ENCODE results near the gene LPIN3. TPM values are rescaled to one million over a fixed set of nuclear protein-coding genes. Genes with fewer than 3 reads are reported as not detected.

The LPIN3 gene
- total RNA-seq, 1 donor from 2014 or later: 63.0 TPM

DNA sequence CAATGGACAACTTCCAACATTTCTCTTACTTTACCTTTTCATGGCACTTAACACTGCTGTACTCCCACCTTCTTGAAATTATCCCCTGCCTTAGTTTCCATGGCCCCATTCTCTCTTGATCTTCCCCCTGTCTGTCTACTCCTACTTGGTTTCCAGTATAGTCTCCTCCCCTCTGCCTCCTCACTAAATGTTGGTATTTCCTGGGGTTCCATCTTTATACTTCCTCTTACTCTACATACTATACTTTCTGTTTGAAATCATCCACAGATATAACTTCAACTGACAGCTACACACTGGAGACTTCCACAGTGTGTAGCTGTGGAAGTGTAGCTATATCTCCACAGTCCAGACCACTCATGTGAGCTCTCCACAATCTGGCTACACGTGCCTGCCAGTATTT, 36.6 kb upstream of the LPIN3 start:
- Histone ChIP-seq H3K27ac (no peak overlapping the region), H3K9me3 (no peaks in the 10 kb centered on the region), H3K4me3 (no peak overlapping the region), H3K4me1 (peaks cover 6 to 19% of the 10 kb centered on the region in 2 donors), H3K27me3 (no peaks in the 10 kb centered on the region), H3K36me3 (no peaks in the 10 kb centered on the region)
- intact Hi-C loops (cut with DNase I): no loop called here
- DNase-seq (ENCODE audit: low spot score in 2 of 2): no peak
- TF ChIP-seq, protein P1, sequence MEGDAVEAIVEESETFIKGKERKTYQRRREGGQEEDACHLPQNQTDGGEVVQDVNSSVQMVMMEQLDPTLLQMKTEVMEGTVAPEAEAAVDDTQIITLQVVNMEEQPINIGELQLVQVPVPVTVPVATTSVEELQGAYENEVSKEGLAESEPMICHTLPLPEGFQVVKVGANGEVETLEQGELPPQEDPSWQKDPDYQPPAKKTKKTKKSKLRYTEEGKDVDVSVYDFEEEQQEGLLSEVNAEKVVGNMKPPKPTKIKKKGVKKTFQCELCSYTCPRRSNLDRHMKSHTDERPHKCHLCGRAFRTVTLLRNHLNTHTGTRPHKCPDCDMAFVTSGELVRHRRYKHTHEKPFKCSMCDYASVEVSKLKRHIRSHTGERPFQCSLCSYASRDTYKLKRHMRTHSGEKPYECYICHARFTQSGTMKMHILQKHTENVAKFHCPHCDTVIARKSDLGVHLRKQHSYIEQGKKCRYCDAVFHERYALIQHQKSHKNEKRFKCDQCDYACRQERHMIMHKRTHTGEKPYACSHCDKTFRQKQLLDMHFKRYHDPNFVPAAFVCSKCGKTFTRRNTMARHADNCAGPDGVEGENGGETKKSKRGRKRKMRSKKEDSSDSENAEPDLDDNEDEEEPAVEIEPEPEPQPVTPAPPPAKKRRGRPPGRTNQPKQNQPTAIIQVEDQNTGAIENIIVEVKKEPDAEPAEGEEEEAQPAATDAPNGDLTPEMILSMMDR (IDR thresholded peaks at IDR 0.05): no peak

DNA sequence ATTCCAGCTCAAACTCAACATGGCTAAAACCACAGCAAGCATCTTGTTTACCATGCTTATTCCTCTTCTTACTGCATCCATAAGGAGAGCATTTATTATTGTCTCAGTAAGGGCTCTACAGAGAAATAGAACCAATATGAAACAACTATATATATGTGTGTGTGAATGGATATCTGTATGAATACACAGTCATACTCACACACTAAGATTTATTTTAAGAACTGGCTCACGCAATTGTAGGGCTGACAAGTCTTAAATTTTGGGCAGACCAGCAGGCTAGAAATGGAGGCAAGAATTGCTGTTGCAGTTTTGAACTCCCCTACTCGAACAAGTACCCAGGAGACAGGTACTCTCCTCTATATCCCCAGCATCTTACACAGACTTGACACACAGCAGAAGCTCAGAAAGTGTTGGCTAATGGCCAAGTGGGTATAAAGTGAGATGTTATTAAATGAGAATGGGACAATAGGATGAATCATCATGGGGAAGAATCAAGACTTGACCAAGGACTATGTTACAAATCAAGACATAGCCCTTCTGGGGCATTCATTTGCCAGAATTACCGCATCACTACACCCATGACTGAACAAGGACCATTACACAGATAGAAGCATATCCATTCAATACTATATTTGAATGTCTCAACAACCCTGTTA, 36.1 kb upstream of the LPIN3 start:
- DNase-seq (ENCODE audit: low spot score in 2 of 2): no peak
- Histone ChIP-seq H3K27ac (no peak overlapping the region), H3K9me3 (no peaks in the 10 kb centered on the region), H3K27me3 (no peaks in the 10 kb centered on the region), H3K36me3 (no peaks in the 10 kb centered on the region), H3K4me1 (peaks cover 11 to 22% of the 10 kb centered on the region in 2 donors), H3K4me3 (no peak overlapping the region)
- TF ChIP-seq, protein P1 (IDR thresholded peaks at IDR 0.05): no peak
- intact Hi-C loops (cut with DNase I): no loop called here

DNA sequence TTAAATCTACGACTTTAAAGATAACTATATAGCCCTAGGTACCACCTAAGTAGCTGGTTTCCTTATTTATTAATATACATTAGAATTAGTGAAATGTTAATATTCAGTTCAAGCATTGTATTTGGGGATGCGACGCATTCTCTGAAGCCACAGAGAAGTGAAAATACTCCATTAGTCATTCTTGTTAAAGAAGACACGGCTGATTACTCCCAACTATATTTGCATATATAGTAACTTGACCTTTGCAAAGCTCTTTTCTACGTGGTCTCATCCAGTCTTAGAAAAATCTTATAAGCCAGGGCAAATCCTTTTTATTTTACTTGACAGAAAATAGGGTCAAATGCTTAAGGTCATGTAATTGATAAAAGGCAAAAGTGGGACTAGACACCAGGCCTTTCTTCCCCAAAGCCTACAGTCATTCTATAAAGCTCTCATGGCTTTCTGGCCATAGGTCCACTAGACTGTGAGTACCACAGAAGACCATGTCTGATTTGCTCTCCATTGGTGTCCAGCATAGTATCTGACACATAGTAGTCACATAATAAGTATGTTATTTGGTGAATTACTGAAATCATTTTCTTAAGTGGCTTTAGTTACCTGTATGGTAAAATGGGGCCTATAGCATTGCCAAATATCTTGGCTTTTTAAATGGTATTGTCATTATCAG, 34.4 kb upstream of the LPIN3 start:
- no peak for DNase-seq (ENCODE audit: low spot score in 2 of 2)
- Histone ChIP-seq H3K27ac (no peak overlapping the region), H3K4me3 (no peak overlapping the region), H3K4me1 (peaks cover 14 to 31% of the 10 kb centered on the region in 2 donors), H3K36me3 (no peaks in the 10 kb centered on the region), H3K9me3 (no peaks in the 10 kb centered on the region), H3K27me3 (no peaks in the 10 kb centered on the region)
- intact Hi-C loops (cut with DNase I): no loop called here
- TF ChIP-seq, protein P1 (IDR thresholded peaks at IDR 0.05): no peak

DNA sequence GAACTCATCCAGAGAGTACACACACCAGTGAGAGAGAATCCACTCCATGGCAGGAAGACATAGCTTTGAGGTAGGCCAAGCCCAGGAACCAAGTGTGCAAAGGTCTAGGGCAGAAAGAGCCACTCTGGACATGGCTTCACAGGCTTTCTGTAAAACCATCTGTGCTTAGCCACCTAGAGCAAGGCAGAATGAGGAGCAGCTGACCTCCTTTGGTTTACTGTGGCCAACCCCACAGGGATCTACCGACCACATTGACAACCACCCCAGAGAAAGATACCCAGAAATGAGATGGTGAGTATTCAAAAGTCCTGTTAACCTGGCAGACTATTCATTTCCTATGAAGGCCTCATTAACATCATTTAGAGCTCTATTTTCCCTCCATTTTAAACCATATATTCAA, 33.6 kb upstream of the LPIN3 start:
- Histone ChIP-seq H3K4me1 (peaks cover 14 to 31% of the 10 kb centered on the region in 2 donors), H3K27ac (peak overlapping the region in 1 of 2 donors; percentile 88), H3K27me3 (no peaks in the 10 kb centered on the region), H3K9me3 (no peaks in the 10 kb centered on the region), H3K36me3 (no peaks in the 10 kb centered on the region), H3K4me3 (no peak overlapping the region)
- TF ChIP-seq, protein P1 (IDR thresholded peaks at IDR 0.05): no peak
- intact Hi-C loops (cut with DNase I): no loop called here
- no peak for DNase-seq (ENCODE audit: low spot score in 2 of 2)

DNA sequence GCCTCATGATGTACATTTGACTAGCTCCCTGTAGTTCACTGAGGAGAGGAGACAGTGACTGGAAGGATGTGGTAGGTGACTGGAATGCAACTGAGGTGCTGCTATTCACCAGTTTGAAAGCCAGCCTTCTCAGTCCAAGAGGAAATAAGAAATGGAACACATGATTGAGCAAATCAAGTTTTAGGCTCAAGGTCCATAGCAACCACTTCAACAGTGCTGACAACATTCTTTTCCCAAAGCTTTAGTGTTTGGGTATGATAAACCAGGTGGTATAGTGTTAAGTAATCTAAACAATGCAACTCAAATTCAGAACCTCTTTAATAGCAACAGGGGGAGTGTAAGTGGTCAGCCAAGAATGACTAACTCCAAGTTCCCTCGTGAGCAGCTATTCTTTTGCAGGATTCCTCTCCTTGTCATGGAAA, 32.3 kb upstream of the LPIN3 start:
- Histone ChIP-seq H3K36me3 (no peaks in the 10 kb centered on the region), H3K27ac (peak overlapping the region; percentile 49 to 88), H3K4me3 (no peak overlapping the region), H3K4me1 (peaks cover 14 to 31% of the 10 kb centered on the region in 2 donors), H3K9me3 (no peaks in the 10 kb centered on the region), H3K27me3 (no peaks in the 10 kb centered on the region)
- intact Hi-C loops (cut with DNase I): no loop called here
- no peak for DNase-seq (ENCODE audit: low spot score in 2 of 2)
- TF ChIP-seq, protein P1 (IDR thresholded peaks at IDR 0.05): no peak
